Sigmoid colon (tissue), 7 donors: ENCODE data around the gene PCDHA13. TPM values are rescaled to one million over a fixed set of nuclear protein-coding genes. Genes with fewer than 3 reads are reported as not detected.

Source experiments
- DNase-seq: peaks from one replicate; pipeline ENCODE4 v3.0.0-alpha.2; 2019
- H3K27ac ChIP-seq, 4 donors: fragments of 200-600 bp; sonication (generic); one replicate each; pipeline ENCODE4 v1.5.1; 2016 to 2019; ENCODE audit warnings: mild to moderate bottlenecking in 1 of 4
- H3K27me3 ChIP-seq, 3 donors: fragments of 200-600 bp; sonication (generic); one replicate each; pipeline ENCODE4 v1.5.1; 2019; ENCODE audit warnings: mild to moderate bottlenecking in 1 of 3
- H3K36me3 ChIP-seq, 4 donors: fragments of 200-600 bp; sonication (generic); one replicate each; pipeline ENCODE4 v1.5.1; 2016 to 2019
- H3K4me1 ChIP-seq, 4 donors: fragments of 200-600 bp; sonication (generic); one replicate each; pipeline ENCODE4 v1.5.1; 2017 to 2019
- H3K4me3 ChIP-seq, 4 donors: fragments of 200-600 bp; sonication (generic); one replicate each; pipeline ENCODE4 v1.5.1; 2017 to 2019; ENCODE audit warnings: mild to moderate bottlenecking in 2 of 4, moderate library complexity in 1 of 4
- H3K9me3 ChIP-seq, 4 donors: fragments of 200-600 bp in 3 of 4; sonication (generic) in 3 of 4; one replicate each; pipeline versions ENCODE4 v1.5.1 to v1.6.1; 2013 to 2019
- CTCF ChIP-seq, 4 experiments: fragments of 450-650 bp in 3 of 4; fragments of 200-600 bp in 1 of 4; IDR thresholded peaks; one replicate each; pipeline ENCODE4 v1.5.1; 2016 to 2019; ENCODE audit warnings: antibody characterized with exemption in 4 of 4, mild to moderate bottlenecking in 3 of 4, moderate library complexity in 2 of 4
- EP300 ChIP-seq, 4 donors: sonication (generic); formaldehyde crosslinking; IDR thresholded peaks; one replicate each; pipeline ENCODE4 v1.6.1; 2017; ENCODE audit warnings: antibody characterized with exemption in 4 of 4
- POLR2A ChIP-seq, 2 donors: fragments of 450-650 bp; IDR thresholded peaks; one replicate each; pipeline ENCODE4 v1.6.1; 2016; ENCODE audit warnings: antibody characterized with exemption in 2 of 2, mild to moderate bottlenecking in 2 of 2, moderate library complexity in 2 of 2
- POLR2AphosphoS5 ChIP-seq, 4 donors: sonication (generic); formaldehyde crosslinking; IDR thresholded peaks; one replicate each; pipeline ENCODE4 v1.6.1; 2017; ENCODE audit warnings: antibody characterized with exemption in 4 of 4
- whole genome bisulfite sequencing, 2 donors: extraction: QIAGEN DNeasy Blood & Tissue Kit; methylation state at CpG; one replicate each; pipeline ENCODE4 v1.1.7; 2013; 5-methylcytosine and 5-hydroxymethylcytosine counted together
- intact Hi-C: fragments of 100-400 bp; cut with DNase I; formaldehyde crosslinking; loops from one replicate; pipeline ENCODE4 v1.15.1; 2023
- polyA plus RNA-seq, 3 donors: library from polyadenylated mRNA; stranded (reverse); fragments of 200-250 nt; gene quantifications; one replicate each; pipeline ENCODE4 v1.2.3, GENCODE V29; 2013
- total RNA-seq, 4 donors: library from RNA; depleted of rRNA; stranded (reverse); fragments of >200 nt; gene quantifications; one replicate each; pipeline ENCODE4 v1.1.0, GENCODE V29; 2016
- donor health status: healthy with polysubstance abuse.
- donor health status: Bipolar disorder and iron deficiency.
- donor health status: healthy.

Gene PCDHA13
- total and polyA plus RNA-seq, 7 donors, result 0.10 to 1.4 (median 0.54) TPM; not detected in 2

DNA sequence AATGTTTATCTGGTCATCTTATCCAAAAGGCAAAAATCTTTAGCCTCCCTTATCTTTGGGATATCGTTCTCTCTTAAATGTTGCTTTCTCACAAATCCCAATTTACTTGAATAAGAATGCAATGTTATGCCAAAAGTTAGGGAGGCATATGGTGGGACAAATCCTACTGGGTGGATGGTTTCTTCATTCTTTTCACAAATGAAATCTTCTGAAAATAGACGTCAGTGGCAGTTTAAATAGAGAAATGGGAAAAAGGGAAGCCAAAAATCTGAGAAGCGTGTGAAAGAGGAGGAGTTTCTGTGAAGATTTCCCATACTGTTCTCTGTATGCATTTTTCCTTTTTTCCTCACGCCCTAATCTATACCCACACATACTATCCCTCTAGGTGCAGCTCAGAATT is 41.7 kb downstream of the PCDHA13 start:
- no peak overlapping the region for H3K27ac ChIP-seq
- TF ChIP-seq EP300 (IDR thresholded peaks at IDR 0.05), result no peak
- no peak for TF ChIP-seq CTCF (IDR thresholded peaks at IDR 0.05)
- TF ChIP-seq POLR2A (IDR thresholded peaks at IDR 0.05), result no peak
- no peak for TF ChIP-seq POLR2AphosphoS5 (IDR thresholded peaks at IDR 0.05)
- peaks cover 0 to 2% (median 0%) of the 10 kb centered on the region in 4 donors for H3K9me3 ChIP-seq
- H3K4me3 ChIP-seq, result no peak overlapping the region
- WGBS, 2 donors, result 64 to 70% methylated on average over 4 of the region's 4 CpGs
- DNase-seq, result no peak
- H3K36me3 ChIP-seq, result no peaks in the 10 kb centered on the region
- peaks cover 0 to 20% (median 15%) of the 10 kb centered on the region in 4 donors for H3K4me1 ChIP-seq
- intact Hi-C loops, result no loop called here
- H3K27me3 ChIP-seq, result peaks cover 0 to 33% (median 15%) of the 10 kb centered on the region in 3 donors

DNA sequence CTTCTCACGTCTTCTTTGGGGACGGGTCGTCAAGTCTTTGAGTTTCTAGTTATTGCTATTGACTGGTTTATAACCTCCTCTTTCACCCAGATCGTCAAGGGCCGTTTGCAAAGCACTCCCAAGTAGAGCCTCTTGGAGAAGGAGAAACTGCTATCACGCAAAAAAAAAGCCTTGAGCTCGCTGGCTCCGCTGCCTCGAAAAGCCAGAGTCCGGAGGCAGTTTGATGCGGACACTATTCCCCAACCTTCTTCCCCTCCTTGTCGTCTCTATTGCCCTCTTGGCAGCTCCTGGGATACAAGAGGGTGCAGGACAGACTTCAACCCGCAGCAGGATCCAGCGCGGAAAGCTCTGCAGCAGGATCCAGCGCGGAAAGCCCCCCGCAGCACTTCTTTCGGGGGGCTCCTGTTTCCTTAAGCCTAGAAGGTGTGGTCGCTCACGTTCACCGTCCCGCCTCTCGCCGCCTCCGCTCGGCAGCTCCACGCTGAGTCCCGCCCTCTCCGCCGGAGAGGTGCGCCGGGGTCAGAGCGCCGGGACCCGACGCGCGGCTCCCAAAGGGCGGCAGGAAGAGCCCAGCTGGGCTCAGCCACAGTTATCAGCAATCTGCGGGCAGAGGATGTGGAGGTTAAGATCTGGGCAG is 44.0 kb downstream of the PCDHA13 start, which contains the start of gene PCDHAC1:
Gene PCDHAC1, plus strand, starts transcription at position 494 of the 637 bp plus-strand sequence. CDS start 594 bp downstream, outside the sequence.
- intact Hi-C loops, result loop anchor here (2.0 kb wide), 1 partner anchor 115 kb away; no protein-coding TSS in a partner anchor
- Histone ChIP-seq H3K36me3 (no peaks in the 10 kb centered on the region), H3K27ac (peak within 1 kb of the TSS in 2 of 4 donors; percentile 49 to 75), H3K4me3 (peak within 1 kb of the TSS; percentile 27 to 55 (median 46)), H3K27me3 (peaks cover 0 to 49% (median 22%) of the 10 kb centered on the region in 3 donors), H3K9me3 (no peaks in the 10 kb centered on the region), H3K4me1 (peaks cover 0 to 20% (median 15%) of the 10 kb centered on the region in 4 donors)
- WGBS, 2 donors, result 6 to 18% methylated on average over 41 of the region's 41 CpGs
- DNase-seq, result no peak
- TF ChIP-seq POLR2A (IDR thresholded peaks at IDR 0.05) (no peak), POLR2AphosphoS5 (IDR thresholded peaks at IDR 0.05) (no peak), CTCF (IDR thresholded peaks at IDR 0.05) (no peak), EP300 (IDR thresholded peaks at IDR 0.05) (no peak)

GRCh38 chr5:140926443-140927227 is 44.7 kb downstream of the PCDHA13 start:
- intact Hi-C loops, result loop anchor here (2.0 kb wide), 1 partner anchor 114 kb away; no protein-coding TSS in a partner anchor

GRCh38 chr5:140927228-140927573 is 45.3 kb downstream of the PCDHA13 start:
- Histone ChIP-seq H3K4me3 (peak overlapping the region; percentile 27 to 55 (median 46)), H3K36me3 (no peaks in the 10 kb centered on the region), H3K4me1 (peaks cover 0 to 20% (median 15%) of the 10 kb centered on the region in 4 donors), H3K9me3 (no peaks in the 10 kb centered on the region), H3K27ac (peak overlapping the region in 2 of 4 donors; percentile 49 to 75), H3K27me3 (peaks cover 0 to 45% (median 22%) of the 10 kb centered on the region in 3 donors)
- WGBS, 2 donors, result 14 to 47% methylated on average over 26 of the region's 26 CpGs
- DNase-seq, result no peak
- intact Hi-C loops, result loop anchor here (2.0 kb wide), 1 partner anchor 114 kb away; no protein-coding TSS in a partner anchor
- TF ChIP-seq EP300 (IDR thresholded peaks at IDR 0.05) (no peak), POLR2A (IDR thresholded peaks at IDR 0.05) (no peak), CTCF (IDR thresholded peaks at IDR 0.05) (no peak), POLR2AphosphoS5 (IDR thresholded peaks at IDR 0.05) (no peak)

More at GRCh38 chr5:140926443-140927227, 44.7 kb downstream of the PCDHA13 start:
- no peaks in the 10 kb centered on the region for H3K36me3 ChIP-seq
- H3K27ac ChIP-seq, result peak overlapping the region in 2 of 4 donors; percentile 49 to 75
- no peaks in the 10 kb centered on the region for H3K9me3 ChIP-seq
- peak overlapping the region; percentile 27 to 55 (median 46) for H3K4me3 ChIP-seq
- H3K27me3 ChIP-seq, result peaks cover 0 to 45% (median 22%) of the 10 kb centered on the region in 3 donors
- TF ChIP-seq POLR2A (IDR thresholded peaks at IDR 0.05) (no peak), POLR2AphosphoS5 (IDR thresholded peaks at IDR 0.05) (no peak), EP300 (IDR thresholded peaks at IDR 0.05) (no peak), CTCF (IDR thresholded peaks at IDR 0.05) (peak; percentile 30 to 70 (median 40))
- 3 to 25% methylated on average over 74 of the region's 74 CpGs for WGBS, 2 donors
- peaks cover 0 to 20% (median 15%) of the 10 kb centered on the region in 4 donors for H3K4me1 ChIP-seq
- peak; percentile 85 for DNase-seq

Other genes with a start within 250 kb of the PCDHA13 start
- gene CD14, start 248.9 kb upstream of the PCDHA13 start, total RNA-seq, result 10 to 100 TPM; 20.8 to 96.9 (median 72.0) TPM
- gene CD14, start 248.9 kb upstream of the PCDHA13 start, polyA plus RNA-seq, result 100 to 1,000 TPM in 1 of 3 donors, 10 to 100 TPM in 2; 42.7 to 178 (median 52.3) TPM
- gene TMCO6, start 242.7 kb upstream of the PCDHA13 start, total RNA-seq, result 10 to 100 TPM; 27.3 to 40.2 (median 35.6) TPM
- 10 to 100 TPM in 1 of 3 donors, 1 to 10 TPM in 2; 3.9 to 30.5 (median 5.4) TPM for gene TMCO6, start 242.7 kb upstream of the PCDHA13 start, polyA plus RNA-seq
- gene NDUFA2, start 234.5 kb upstream of the PCDHA13 start, total RNA-seq, result 10 to 100 TPM; 48.7 to 90.3 (median 73.6) TPM
- gene NDUFA2, start 234.5 kb upstream of the PCDHA13 start, polyA plus RNA-seq, result 100 to 1,000 TPM; 189 to 360 (median 314) TPM
- 100 to 1,000 TPM; 120 to 146 (median 136) TPM for gene IK, start 234.3 kb upstream of the PCDHA13 start, total RNA-seq
- 10 to 100 TPM; 70.3 to 79.4 (median 73.5) TPM for gene IK, start 234.3 kb upstream of the PCDHA13 start, polyA plus RNA-seq
- gene WDR55, start 217.2 kb upstream of the PCDHA13 start, total RNA-seq, result 10 to 100 TPM; 13.2 to 18.0 (median 15.1) TPM
- 10 to 100 TPM; 19.2 to 35.0 (median 29.8) TPM for gene WDR55, start 217.2 kb upstream of the PCDHA13 start, polyA plus RNA-seq
- under 1 TPM in 2 of 4 donors, not detected in 2; 0.36 to 0.95 TPM for gene DND1, start 208.5 kb upstream of the PCDHA13 start, total RNA-seq
- 1 to 10 TPM in 1 of 3 donors, under 1 TPM in 2; 0.60 to 2.4 (median 0.69) TPM for gene DND1, start 208.5 kb upstream of the PCDHA13 start, polyA plus RNA-seq
- gene HARS1, start 190.8 kb upstream of the PCDHA13 start, total RNA-seq, result 10 to 100 TPM; 35.2 to 54.2 (median 43.5) TPM
- 10 to 100 TPM; 35.4 to 60.2 (median 39.8) TPM for gene HARS1, start 190.8 kb upstream of the PCDHA13 start, polyA plus RNA-seq
- 10 to 100 TPM; 18.2 to 19.4 (median 18.9) TPM for gene HARS2, start 190.7 kb upstream of the PCDHA13 start, total RNA-seq
- 10 to 100 TPM; 26.4 to 34.7 (median 29.0) TPM for gene HARS2, start 190.7 kb upstream of the PCDHA13 start, polyA plus RNA-seq
- 10 to 100 TPM; 28.0 to 46.0 (median 36.9) TPM for gene ZMAT2, start 181.7 kb upstream of the PCDHA13 start, total RNA-seq
- gene ZMAT2, start 181.7 kb upstream of the PCDHA13 start, polyA plus RNA-seq, result 10 to 100 TPM; 74.5 to 97.9 (median 87.2) TPM
- gene PCDHA1, start 96.0 kb upstream of the PCDHA13 start, total RNA-seq, result not detected
- under 1 TPM in 1 of 3 donors, not detected in 2; 0.10 TPM for gene PCDHA1, start 96.0 kb upstream of the PCDHA13 start, polyA plus RNA-seq
- gene PCDHA2, start 87.3 kb upstream of the PCDHA13 start, total RNA-seq, result under 1 TPM in 3 of 4 donors, not detected in 1; 0.28 to 0.68 (median 0.33) TPM
- under 1 TPM in 1 of 3 donors, not detected in 2; 0.07 TPM for gene PCDHA2, start 87.3 kb upstream of the PCDHA13 start, polyA plus RNA-seq
- 1 to 10 TPM in 3 of 4 donors, under 1 TPM in 1; 0.68 to 1.2 (median 1.1) TPM for gene PCDHA3, start 81.1 kb upstream of the PCDHA13 start, total RNA-seq
- under 1 TPM in 1 of 3 donors, not detected in 2; 0.17 TPM for gene PCDHA3, start 81.1 kb upstream of the PCDHA13 start, polyA plus RNA-seq
- 1 to 10 TPM; 1.1 to 1.2 (median 1.1) TPM for gene PCDHA4, start 75.1 kb upstream of the PCDHA13 start, total RNA-seq
- gene PCDHA4, start 75.1 kb upstream of the PCDHA13 start, polyA plus RNA-seq, result under 1 TPM in 1 of 3 donors, not detected in 2; 0.38 TPM
- gene PCDHA5, start 60.5 kb upstream of the PCDHA13 start, total RNA-seq, result 1 to 10 TPM in 1 of 4 donors, under 1 TPM in 3; 0.14 to 1.7 (median 0.43) TPM
- under 1 TPM in 1 of 3 donors, not detected in 2; 0.09 TPM for gene PCDHA5, start 60.5 kb upstream of the PCDHA13 start, polyA plus RNA-seq
- 1 to 10 TPM in 2 of 4 donors, under 1 TPM in 2; 0.49 to 2.2 (median 0.90) TPM for gene PCDHA6, start 54.2 kb upstream of the PCDHA13 start, total RNA-seq
- under 1 TPM in 1 of 3 donors, not detected in 2; 0.16 TPM for gene PCDHA6, start 54.2 kb upstream of the PCDHA13 start, polyA plus RNA-seq
- gene PCDHA7, start 47.9 kb upstream of the PCDHA13 start, total RNA-seq, result under 1 TPM; 0.14 to 0.82 (median 0.46) TPM
- gene PCDHA7, start 47.9 kb upstream of the PCDHA13 start, polyA plus RNA-seq, result under 1 TPM in 1 of 3 donors, not detected in 2; 0.16 TPM
- gene PCDHA8, start 40.9 kb upstream of the PCDHA13 start, total RNA-seq, result under 1 TPM in 1 of 4 donors, not detected in 3; 0.49 TPM
- not detected for gene PCDHA8, start 40.9 kb upstream of the PCDHA13 start, polyA plus RNA-seq
- gene PCDHA9, start 33.7 kb upstream of the PCDHA13 start, total RNA-seq, result 1 to 10 TPM in 1 of 4 donors, under 1 TPM in 3; 0.66 to 1.4 (median 0.70) TPM
- gene PCDHA9, start 33.7 kb upstream of the PCDHA13 start, polyA plus RNA-seq, result under 1 TPM in 1 of 3 donors, not detected in 2; 0.01 TPM
- 1 to 10 TPM in 1 of 4 donors, under 1 TPM in 3; 0.27 to 2.5 (median 0.69) TPM for gene PCDHA10, start 26.2 kb upstream of the PCDHA13 start, total RNA-seq
- gene PCDHA10, start 26.2 kb upstream of the PCDHA13 start, polyA plus RNA-seq, result under 1 TPM in 1 of 3 donors, not detected in 2; 0.03 TPM
- gene PCDHA11, start 13.2 kb upstream of the PCDHA13 start, total RNA-seq, result under 1 TPM; 0.16 to 0.71 (median 0.48) TPM
- gene PCDHA11, start 13.2 kb upstream of the PCDHA13 start, polyA plus RNA-seq, result under 1 TPM in 1 of 3 donors, not detected in 2; 0.07 TPM
- under 1 TPM in 3 of 4 donors, not detected in 1; 0.49 to 0.71 (median 0.54) TPM for gene PCDHA12, start 6.8 kb upstream of the PCDHA13 start, total RNA-seq
- under 1 TPM in 1 of 3 donors, not detected in 2; 0.06 TPM for gene PCDHA12, start 6.8 kb upstream of the PCDHA13 start, polyA plus RNA-seq
- 1 to 10 TPM in 1 of 4 donors, under 1 TPM in 3; 0.54 to 1.7 (median 0.77) TPM for gene PCDHAC1, start 44.2 kb downstream of the PCDHA13 start, total RNA-seq
- gene PCDHAC1, start 44.2 kb downstream of the PCDHA13 start, polyA plus RNA-seq, result under 1 TPM in 1 of 3 donors, not detected in 2; 0.34 TPM
- gene PCDHAC2, start 84.4 kb downstream of the PCDHA13 start, total RNA-seq, result 1 to 10 TPM; 1.3 to 3.0 (median 2.2) TPM
- gene PCDHAC2, start 84.4 kb downstream of the PCDHA13 start, polyA plus RNA-seq, result under 1 TPM in 1 of 3 donors, not detected in 2; 0.66 TPM
- gene PCDHB1, start 169.2 kb downstream of the PCDHA13 start, total RNA-seq, result under 1 TPM; under 0.01 to 0.36 (median 0.27) TPM
- gene PCDHB1, start 169.2 kb downstream of the PCDHA13 start, polyA plus RNA-seq, result under 1 TPM in 1 of 3 donors, not detected in 2; 0.04 TPM
- gene PCDHB2, start 212.5 kb downstream of the PCDHA13 start, total RNA-seq, result 1 to 10 TPM; 2.2 to 5.7 (median 2.9) TPM
- gene PCDHB2, start 212.5 kb downstream of the PCDHA13 start, polyA plus RNA-seq, result under 1 TPM; under 0.01 to 0.67 (median 0.23) TPM
- 1 to 10 TPM; 1.7 to 4.9 (median 1.8) TPM for gene PCDHB3, start 218.3 kb downstream of the PCDHA13 start, total RNA-seq
- under 1 TPM in 1 of 3 donors, not detected in 2; 0.23 TPM for gene PCDHB3, start 218.3 kb downstream of the PCDHA13 start, polyA plus RNA-seq
- gene PCDHB4, start 239.7 kb downstream of the PCDHA13 start, total RNA-seq, result 1 to 10 TPM; 3.9 to 5.3 (median 4.5) TPM
- gene PCDHB4, start 239.7 kb downstream of the PCDHA13 start, polyA plus RNA-seq, result under 1 TPM; 0.23 to 0.60 (median 0.57) TPM